GM20431 (cell line): ENCODE measurements around the gene HOXA6.

ENCODE experiments used
- in situ Hi-C: fragments of 300-500 bp; cut with MseI, MboI; formaldehyde crosslinking; loops from one replicate; pipeline ENCODE4 v1.15.0; 2020; ENCODE audit warnings: low sequenced_read_pairs; ENCODE audit not compliant: unreplicated experiment

The HOXA6 gene

DNA sequence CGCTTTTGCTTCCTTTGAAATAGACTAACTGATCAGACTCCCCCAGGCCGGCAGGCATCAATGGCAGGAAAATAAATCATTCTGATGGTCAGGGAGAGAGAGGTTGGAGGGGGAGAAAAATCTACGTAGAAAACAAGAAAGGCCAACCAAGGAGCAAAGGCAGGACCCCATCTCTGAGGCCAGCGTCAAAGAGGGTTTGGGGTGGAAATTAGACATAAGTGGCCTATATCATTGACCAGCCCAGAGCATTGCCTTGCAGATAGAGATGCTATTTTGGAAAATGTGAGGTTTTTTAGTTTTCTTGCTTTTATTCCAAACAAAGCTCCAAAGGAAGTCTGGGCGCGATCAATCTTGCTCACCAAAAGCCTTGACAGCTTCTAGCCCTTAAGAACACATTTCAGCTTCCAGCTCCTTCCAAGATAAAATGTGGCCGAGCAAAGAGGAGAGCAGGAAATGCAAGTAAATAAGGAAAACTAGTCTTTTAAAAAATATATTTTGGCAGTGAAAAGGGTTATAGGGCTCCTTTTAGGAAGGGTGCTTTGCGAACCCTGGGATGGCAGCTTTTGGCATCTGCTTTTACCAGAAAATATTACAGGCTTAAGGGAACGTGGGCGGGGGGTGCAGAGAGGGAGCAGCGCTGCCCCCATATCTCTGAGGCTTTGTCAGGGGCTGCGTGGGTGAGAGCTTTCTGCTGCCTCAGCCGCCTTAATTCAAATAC, 43.1 kb downstream of the HOXA6 start:
- in situ Hi-C loops = no loop called here

DNA sequence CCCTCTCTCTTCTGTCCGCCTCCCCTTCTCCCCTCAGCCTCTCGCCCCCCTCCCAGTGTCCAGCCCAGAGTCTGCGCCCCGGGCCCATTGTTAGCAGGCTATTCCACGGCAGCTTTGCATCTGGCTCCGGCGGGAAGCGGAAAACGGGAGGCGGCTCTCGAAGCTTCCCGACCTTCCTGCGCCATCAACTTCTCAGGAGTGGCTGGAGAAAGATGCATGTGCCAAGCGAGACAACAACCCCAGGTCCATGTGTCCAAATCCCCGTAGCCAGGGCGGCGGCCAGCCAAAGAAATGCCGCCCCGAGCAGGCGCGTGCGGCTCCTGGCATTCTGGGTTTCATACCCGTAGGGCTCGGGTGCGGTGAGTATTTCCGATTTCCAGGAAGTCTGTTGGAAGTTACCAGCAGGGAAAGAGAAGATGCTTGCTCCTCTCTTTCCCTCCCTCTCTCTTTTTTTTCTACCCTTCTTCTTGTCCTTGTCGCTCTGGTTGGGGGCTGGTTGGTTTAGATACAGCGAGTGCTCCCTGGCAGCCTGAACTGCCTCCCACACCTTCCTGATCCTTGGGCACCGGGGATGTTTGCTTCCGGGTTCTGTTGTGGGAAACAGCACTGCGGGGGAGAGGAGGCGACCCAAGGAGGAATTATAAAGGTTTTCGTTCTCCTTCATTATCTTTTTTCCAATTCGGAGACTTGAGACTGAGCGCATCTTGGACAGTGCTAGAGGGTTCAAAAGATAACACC, 43.9 kb downstream of the HOXA6 start:
- in situ Hi-C loops = no loop called here

DNA sequence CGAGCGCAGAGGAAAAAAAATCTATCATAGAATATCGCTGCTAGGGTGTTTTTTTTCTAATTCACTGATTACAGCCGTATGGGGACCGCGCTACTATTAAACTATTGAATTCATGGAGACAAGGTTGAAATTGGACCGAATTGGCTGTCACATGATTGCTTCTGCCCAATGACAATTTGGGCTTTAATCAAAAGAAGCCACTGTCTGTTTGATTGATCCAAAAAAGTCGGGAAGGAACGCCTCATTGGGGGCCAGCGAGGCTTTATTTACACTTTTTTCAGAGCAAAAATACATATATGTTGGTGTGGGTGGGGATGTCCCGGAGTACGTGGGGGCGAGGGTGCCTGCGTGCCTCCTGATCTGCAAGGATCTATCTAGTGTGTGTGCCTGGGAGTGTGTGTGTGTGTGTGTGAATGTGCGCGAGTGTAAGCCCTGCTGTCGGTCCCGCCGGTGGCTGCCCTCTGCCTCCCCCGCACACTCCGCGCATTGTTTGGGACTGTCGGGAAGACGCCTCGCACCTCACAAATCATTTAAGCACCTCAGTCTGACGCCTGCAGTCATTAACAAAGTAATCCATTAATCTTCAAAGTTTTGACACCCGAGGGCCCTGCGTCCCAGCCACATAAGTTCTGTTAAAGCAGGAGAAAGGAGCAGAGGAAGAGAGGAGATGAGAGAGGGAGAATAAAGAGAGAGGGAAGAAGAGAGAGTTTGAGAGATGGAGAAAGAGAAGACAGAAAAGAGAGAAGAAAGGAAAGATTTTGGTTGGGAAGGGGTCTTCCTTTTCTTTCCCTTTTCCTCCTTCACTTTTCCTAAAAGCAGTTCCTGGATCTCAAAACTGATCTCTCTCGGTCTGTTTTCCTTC, 44.8 kb downstream of the HOXA6 start, which contains the start of gene HOXA2:
HOXA2 (minus strand) TSS at position 103 of the 862 bp plus-strand sequence. CDS start 183 bp downstream, outside the sequence.
- in situ Hi-C loops = no loop called here

DNA sequence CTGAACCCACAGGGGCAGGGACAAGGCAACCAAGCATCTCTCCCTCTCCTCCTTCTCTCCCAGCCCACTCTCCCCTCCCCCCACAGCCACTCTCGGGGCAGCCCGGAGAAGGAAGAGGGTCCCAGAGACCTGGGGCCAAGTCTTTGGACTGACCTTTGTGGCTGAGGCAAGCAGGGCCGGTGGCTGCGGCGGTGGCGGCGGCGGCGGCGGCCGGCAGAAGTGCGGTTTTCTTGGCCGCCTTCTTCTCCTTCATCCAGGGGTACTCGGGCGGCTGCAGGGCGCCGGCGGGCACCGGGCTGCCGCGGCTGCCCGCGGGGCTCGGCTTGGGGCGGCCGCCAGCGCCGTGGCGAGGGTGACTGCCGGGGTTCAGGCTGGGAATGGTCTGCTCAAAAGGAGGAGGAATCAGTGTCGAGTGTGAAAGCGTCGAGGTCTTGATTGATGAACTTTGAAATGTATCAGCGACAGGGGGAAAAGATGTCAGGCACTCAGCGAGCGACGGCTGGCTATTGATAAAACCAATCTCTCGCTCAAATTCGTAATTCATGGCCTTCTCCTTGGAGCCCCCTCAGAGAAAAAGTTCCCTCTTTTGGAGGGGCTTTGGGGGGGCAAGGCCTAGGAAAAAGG, 45.5 kb downstream of the HOXA6 start:
- in situ Hi-C loops = no loop called here

DNA sequence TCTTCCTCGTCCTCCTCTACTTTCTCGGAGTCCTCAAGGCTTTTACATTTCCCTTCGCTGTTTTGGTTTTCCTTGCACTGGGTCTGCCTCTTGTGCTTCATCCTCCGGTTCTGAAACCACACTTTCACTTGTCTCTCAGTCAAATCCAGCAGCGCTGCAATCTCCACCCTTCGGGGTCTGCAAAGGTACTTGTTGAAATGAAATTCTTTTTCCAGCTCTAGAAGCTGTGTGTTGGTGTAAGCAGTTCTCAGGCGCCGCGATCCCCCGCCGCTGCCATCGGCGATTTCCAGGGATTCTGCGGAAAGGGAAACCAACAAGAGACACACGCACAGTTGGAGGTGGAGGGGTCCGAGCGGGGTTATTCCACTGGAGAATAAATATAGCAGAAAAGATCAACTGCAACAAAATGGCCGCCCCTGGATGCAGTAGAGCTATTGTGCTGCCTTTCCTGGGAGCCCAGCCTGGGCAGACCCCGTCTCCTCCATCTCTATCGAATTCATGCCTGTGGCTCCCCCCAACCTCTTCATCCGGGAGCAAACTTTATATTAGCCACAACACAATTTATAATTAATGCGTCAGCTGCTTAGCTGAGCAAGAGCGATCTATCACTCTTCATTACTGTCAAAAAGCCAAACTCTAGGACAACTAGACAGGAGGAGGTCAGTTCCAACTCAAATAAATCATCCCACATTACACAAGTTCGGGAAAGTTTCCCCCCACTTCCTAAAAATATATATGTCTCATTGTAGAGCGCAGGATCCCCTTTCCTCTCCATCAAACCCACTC, 46.2 kb downstream of the HOXA6 start:
- in situ Hi-C loops = no loop called here

DNA sequence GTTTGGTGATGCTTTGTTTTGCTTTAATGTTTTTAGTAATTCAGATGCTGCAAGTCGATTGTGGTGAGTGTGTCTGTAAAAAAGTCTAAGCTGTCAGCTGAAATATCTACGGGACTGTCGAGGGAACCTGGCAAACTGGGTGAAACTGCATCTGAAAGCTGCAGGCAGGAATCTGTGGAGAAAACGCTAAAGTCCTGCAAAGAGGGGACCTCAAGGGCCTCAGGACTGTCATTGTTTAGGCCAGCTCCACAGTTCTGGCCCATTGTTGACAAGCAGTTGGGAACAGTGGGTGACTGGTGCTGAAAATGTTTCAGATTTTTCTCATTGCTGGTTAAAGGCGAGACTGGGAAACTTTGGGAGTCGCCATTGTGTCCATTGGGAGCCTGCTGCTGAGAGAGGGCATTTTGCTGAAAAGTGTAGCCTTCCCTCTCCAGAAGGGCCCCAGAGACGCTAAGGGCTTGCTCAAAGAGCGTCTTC, 46.8 kb downstream of the HOXA6 start:
- in situ Hi-C loops = no loop called here

DNA sequence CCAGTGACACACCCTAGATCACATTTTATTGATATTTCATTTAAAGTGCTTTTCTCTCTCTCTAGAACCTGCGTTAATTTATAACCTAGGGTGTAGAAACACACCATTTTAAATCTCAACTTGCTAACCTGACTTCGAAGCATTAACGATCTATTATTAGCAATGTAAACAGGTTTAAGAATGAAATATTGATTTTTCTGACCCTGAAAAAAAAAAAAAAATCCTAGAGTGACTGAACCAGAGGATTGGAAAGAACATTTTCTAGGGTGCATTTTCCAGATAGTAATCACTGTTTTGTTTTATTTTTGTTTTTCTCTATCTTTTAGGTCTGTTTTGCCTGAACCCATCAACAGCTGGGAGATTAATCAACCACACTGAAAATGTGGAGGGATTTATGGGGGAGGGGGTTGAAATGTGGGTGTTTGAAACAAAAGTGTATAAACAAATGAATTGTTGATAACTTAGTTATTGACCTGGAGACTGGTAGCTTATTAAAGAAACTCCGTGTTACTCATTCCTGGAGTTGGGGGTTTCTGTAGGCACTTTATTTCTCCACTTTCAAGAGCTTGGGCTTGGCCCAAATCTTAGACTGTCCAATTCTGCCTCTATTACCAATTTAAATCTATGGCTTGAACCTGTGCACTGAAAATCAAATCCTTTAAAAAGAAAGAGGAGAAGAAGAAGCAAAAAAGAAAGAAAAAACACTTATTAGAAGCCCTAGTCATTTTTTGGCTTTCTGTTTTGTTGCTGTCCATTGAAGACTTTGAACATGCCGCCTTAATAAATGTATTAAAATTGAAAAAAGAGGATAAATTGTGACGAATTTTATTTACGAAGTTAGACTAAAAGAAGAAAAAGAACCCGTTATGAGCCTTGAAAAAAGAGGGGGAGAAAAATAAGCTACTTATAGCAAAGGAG, 47.9 kb downstream of the HOXA6 start:
- in situ Hi-C loops = no loop called here

DNA sequence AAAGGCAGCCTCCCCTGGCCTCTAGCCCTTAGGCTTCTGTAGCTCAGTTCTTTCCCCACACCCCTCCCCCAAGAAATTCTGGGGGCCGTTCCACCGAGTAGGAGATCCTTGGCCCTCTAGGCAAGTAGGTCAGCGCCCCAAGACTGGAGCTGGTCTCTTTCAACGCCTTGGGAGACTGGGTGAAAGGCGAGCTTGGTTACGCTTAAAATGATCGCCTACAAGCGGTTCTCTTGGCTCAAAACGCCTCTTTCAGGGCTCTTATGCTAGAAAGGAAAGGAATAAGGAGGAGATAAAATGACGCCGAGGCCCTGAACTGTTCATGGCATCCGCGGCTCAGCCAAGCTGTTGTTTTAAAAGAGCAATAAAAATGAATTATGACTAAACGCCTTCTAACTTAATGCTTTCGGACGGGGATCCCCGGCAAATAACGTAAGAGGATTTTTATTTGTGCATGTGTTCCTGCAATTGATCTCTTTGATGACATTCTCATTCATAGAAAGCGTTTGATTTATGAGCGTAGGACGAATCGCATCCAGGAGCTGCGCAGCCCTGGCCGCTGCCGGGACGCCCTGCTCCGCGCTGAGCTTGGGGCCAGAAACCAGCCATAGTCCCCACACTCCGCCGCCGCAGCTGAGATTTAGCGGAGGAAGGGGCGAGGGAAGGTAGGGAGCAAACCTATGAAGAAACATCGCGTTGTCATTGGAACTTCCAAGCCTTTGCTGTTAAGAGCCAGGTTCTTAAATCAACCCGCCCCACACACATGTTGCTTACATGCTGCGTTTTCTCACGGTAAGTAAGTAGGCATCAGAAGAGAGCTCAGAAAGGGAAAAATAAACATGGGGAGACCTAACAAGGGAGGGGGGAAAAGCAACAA, 48.8 kb downstream of the HOXA6 start:
- in situ Hi-C loops = no loop called here

DNA sequence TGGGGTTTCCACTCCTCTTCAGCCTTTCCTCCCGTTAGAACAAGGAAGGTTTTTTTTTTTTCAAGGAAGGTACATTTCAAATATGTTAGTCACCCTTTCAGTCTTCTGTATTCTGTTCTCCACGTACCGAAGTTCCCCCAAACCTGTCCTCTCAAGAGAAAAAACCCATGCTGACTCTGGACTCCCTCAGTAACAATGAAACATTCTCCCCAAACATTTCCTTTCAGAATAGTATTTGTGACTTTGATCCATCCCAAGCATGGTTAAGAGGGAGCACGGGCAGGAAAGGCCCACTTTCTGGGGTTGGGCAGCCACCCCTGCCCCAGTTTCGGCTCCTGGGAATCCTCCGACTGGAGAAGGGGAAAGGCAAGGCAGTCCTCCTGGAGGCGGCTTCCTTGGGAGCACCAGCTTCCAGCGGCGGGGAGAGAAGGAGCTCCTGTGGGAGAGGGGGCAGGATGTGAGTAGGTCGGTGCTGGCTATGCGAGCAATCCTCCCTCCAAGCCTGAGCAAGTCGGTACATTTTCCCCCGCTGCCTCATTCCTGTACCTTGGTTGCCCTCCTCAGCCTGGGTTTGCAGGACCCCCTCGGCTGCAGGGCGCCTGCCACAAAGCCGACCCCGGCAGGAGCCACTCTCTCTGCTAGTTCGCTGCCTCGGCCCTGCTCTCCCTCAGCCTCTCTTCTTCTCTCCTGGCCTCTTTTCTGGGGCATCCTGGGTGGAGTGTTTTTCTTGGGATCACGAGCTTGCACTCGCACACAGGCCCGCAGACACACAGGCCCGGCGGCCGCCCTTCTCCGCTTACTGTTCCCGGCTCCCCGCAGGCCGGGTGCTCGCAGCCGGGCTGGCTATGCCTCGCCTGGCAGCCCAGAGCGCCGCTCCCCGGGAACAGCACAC, 49.6 kb downstream of the HOXA6 start:
- in situ Hi-C loops = no loop called here

DNA sequence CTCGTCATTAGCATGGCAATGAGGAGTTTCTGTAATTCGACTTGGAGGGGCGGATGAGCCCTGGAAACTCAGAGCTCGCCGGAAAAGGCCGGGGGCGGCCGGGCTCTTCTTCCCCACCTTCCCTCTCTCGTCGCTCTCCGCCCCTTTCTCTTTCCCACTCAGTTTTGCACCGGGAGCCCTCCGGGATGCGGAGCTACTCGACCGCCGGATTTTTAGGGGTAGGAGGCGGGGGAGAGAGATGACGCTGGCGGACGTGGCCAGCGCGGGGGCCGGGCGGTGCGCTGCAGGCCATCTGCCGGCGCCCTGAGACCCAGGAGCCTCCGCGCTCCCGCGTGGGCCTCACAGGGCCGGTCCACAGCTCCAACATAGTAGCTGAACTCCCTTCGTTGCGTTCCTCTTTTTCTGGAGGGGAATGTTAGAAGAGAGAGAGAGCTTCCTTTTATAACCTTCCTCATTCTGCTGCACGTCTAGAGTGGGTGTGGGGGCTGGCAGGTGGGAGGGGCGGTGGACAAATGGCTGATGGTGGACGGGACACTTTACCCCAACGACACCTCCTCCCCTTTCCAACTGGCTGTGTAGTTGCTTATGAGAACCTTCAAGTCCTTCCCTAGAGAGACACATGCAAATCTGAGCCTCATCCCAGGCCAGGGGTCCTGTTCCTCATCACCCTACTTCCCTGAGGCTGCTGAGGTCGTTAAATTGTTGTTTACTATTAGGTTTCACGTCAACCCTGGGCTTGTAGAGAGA, 50.6 kb downstream of the HOXA6 start:
- in situ Hi-C loops = no loop called here

DNA sequence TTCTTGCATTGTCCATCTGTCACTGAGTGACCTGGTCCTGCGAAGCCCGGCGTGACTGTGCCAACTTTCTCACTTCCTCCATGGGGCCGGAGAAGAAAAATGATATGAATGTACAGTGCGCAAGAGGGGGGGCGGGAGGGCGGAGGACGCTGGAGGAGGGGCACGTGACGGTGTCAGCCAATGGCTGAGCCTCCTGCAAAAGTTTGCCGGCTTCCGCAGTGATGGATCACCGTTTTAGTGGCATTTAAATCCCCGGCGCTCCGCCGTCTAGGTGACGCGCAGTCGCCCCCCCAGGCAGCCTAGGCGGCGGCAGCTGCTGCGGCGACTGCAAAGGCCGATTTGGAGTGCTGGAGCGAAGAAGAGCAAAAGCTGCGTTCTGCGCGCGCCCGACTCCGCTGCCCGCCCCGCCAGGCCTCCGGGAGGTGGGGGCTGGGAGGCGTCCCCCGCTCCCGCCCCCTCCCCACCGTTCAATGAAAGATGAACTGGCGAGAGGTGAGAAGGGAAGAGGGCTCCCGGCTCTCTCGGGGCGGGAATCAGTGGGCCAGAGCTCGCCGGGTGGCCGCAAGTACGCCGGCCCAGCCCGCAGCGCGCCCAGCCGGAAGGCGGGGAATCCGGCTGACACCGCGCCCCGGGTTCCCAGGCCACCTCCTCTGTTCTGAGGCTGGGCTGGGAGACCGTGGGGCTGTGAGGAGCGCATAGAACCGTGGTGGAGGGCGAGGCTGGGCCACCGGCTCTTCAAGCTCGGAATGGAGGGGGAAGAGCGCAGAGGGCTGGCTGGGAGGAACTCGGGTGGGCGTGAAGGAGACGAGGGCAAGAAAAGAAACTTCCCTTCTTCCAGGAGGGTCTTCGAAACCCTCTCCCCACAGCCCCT, 51.4 kb downstream of the HOXA6 start, which contains the start of gene HOXA1:
HOXA1 (minus strand) TSS at position 104 of the 871 bp plus-strand sequence; CDS start at position 16, 88 bp downstream.
- in situ Hi-C loops = no loop called here
